OCI-M2 (cell line): Measurements from ENCODE around the gene ADGRG2.

Experiments
- DNase-seq: peaks from one replicate; lab custom pipeline; 2025; ENCODE audit not compliant: unreplicated experiment; lab: John Stamatoyannopoulos, UW

The ADGRG2 gene

DNA sequence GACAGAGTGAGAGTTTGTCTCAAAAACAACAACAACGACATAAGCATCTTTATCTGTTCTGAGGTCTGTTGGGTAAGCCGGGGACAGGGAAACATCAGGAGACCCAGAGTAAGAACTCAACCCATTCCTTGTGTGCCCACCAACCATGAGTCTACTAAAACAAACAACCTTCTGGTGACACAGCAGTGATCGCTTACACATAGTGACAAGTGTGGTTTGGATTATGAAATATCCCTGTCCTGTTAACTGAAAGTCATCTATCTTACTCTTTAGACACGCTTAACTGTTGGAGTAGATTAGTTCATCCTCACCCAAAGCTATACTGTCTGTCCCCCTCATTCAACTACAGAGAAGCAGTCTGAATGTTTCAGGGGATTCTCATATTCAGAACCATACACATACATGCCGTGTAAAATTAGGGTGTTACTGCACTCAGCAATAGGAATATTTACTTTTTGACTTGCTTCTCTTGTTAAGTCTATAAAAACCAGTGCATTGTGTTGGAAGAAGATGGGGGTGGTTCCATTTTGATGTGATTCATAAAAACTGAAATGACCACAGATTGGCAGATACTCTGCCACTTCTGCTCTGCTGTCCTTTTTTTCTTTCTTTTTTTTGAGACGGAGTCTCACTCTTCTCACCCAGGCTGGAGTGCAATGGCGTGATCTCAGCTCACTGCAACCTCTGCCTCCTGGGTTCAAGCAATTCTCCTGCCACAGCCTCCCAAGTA is 165.8 kb downstream of the ADGRG2 start:
- DNase-seq: no peak

DNA sequence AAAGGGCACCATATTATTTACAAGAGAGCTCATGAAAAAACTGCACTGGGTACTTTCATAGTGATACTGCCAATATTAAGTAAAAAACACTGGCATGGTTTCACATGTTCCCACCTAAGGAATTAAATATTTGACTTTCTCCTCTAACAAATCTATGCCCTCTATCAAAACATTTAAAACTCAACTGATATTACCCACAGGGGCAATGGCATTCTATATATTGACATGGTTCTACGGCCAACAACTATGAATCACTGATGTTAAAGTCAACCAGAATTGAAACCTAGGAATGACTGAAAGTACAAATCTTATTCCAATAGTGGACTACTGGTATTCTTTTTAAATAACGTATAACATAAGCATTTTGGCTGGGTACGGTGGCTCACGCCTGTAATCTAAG is 166.6 kb downstream of the ADGRG2 start:
- no peak for DNase-seq

GRCh38 chrX:18951032-18951431 is 171.2 kb downstream of the ADGRG2 start:
- no peak for DNase-seq

GRCh38 chrX:18949944-18950301 is 172.3 kb downstream of the ADGRG2 start:
- DNase-seq: no peak

DNA sequence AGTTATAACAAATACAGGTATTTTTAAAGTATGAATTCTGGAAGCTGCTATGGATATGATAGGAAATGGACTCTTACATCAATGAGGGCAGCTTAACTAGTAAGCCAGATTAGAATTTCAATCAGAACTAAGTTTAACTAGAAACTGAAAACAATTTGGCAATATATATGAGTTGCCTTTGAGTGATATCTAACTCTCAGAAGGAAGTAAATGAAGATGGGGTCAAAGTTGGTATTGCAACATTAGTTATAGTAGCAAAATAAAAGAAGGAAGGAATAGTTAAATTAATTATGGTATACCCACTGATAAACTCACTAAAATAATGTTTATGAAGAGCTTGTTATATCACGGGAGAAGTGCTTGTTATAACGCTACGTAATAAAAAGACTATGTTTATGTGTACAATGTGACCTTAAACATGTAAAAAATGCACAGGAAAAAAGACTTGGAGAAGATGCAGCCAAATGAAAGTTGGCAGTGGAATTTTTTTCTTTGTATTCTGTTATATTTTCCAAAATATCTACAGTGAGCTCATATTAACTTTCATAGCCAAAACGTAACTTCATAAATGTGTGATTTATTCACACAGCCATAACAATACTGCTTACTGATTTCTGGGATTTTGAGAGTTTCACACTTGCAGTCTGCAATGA is 172.9 kb downstream of the ADGRG2 start:
- no peak for DNase-seq

DNA sequence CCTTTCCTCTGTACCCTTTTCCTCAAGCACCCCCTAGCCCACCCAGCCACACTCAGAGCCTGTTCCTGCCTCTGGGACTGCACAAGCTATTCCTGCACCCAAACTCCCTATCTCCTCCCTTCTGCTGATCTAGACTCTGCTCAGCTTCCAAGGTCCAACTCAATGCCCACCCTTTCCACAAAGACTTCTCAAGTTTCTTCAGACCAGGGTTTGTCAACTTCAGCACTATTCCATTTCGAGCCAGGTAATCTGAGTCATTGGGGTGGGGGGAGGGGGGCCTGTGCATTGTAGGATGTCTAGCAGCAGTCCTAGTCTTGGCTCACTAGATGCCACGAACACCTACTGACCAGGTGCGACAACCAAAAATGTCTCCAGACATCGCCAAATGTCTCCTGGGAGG is 175.7 kb downstream of the ADGRG2 start:
- DNase-seq: no peak

DNA sequence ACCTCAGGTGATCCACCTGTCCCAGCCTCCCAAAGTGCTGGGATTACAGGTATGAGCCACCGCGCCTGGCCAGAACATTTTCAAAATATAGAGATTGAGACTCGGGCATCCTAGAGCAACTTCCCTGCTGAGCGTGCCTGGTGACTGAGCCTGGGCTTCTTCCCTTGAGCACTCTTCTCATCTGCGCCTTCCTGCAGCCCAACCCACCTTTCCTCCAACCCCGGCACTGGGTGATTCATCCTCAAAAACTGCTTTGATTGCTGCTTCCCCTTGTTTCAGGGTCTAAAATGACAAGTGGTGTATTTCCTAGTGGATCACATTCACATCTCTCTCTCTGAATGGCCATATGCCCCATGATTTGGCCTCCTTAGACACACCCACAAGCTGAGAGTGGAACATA is 176.1 kb downstream of the ADGRG2 start:
- DNase-seq: no peak

GRCh38 chrX:18945483-18945882 is 176.8 kb downstream of the ADGRG2 start:
- DNase-seq: no peak

DNA sequence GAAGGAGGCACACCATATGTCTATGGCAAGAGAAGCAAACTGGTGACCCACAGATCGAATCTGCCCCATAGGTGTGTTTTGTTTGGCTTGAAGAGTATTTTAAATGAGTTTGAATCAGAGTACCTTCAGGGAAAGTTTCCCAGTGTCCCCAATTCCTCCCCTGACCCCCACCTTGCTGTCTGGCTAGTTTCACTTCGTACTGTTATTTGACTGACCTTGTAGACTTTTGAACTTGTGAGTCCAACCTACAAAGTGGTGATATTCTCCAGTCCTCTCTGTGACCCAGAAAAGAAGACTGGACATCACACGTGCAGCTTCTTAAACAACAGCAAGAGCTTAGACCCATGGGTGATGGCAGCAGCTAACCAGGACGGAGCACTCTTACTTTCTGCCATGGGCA is 177.8 kb downstream of the ADGRG2 start:
- DNase-seq: no peak

GRCh38 chrX:18941896-18942295 is 180.4 kb downstream of the ADGRG2 start:
- no peak for DNase-seq
